Forelimb muscle (tissue), 1 donor: ENCODE data around the gene POU2F1. TPM values are rescaled to one million over a fixed set of nuclear protein-coding genes. Genes with fewer than 3 reads are reported as not detected.
"Not testable (repeated sequence)": the region's sequence is repeated elsewhere in the genome, so short reads cannot be mapped to it uniquely, and the experiment has no call there.

Experiments
- DNase-seq: peaks from one replicate; pipeline ENCODE4 v3.0.0-alpha.2; 2013; ENCODE audit warnings: low read depth
- polyA plus RNA-seq: library from polyadenylated mRNA; unstranded; fragments of 120-200 nt; gene quantifications from one replicate; pipeline ENCODE4 v1.2.1, GENCODE V29; 2013; ENCODE audit not compliant: insufficient read length

The POU2F1 gene
- polyA plus RNA-seq, 1 donor = 5.5 TPM

- DNase-seq = no peak
Observed at GRCh38 chr1:167231873-167232450, 11.3 kb downstream of the POU2F1 start.

GRCh38 chr1:167232801-167233200, 12.1 kb downstream of the POU2F1 start:
- DNase-seq = no peak

- DNase-seq = no peak
Observed at GRCh38 chr1:167233373-167233772, 12.7 kb downstream of the POU2F1 start.

GRCh38 chr1:167237000-167237399, 16.3 kb downstream of the POU2F1 start:
- no peak for DNase-seq

GRCh38 chr1:167238713-167239112, 18.0 kb downstream of the POU2F1 start:
- no peak for DNase-seq

- no peak for DNase-seq
Observed at GRCh38 chr1:167239257-167239656, 18.6 kb downstream of the POU2F1 start.

- DNase-seq = no peak
Observed at GRCh38 chr1:167244244-167244643, 23.6 kb downstream of the POU2F1 start.

- not testable (repeated sequence) for DNase-seq
Observed at GRCh38 chr1:167245168-167245567, 24.5 kb downstream of the POU2F1 start.

- no peak for DNase-seq
Observed at GRCh38 chr1:167246971-167247370, 26.3 kb downstream of the POU2F1 start.

GRCh38 chr1:167247754-167248153, 27.1 kb downstream of the POU2F1 start:
- no peak for DNase-seq

- no peak for DNase-seq
Observed at GRCh38 chr1:167248707-167249642, 28.3 kb downstream of the POU2F1 start.

- DNase-seq = no peak
Observed at GRCh38 chr1:167249702-167250101, 29.0 kb downstream of the POU2F1 start.

GRCh38 chr1:167250482-167250881, 29.8 kb downstream of the POU2F1 start:
- DNase-seq = no peak

- DNase-seq = no peak
Observed at GRCh38 chr1:167251472-167251871, 30.8 kb downstream of the POU2F1 start.

- no peak for DNase-seq
Observed at GRCh38 chr1:167252986-167253385, 32.3 kb downstream of the POU2F1 start.

- DNase-seq = no peak
Observed at GRCh38 chr1:167258858-167259257, 38.2 kb downstream of the POU2F1 start.

GRCh38 chr1:167262836-167263235, 42.1 kb downstream of the POU2F1 start:
- DNase-seq = no peak

GRCh38 chr1:167263344-167263743, 42.7 kb downstream of the POU2F1 start:
- no peak for DNase-seq

GRCh38 chr1:167263819-167264464, 43.3 kb downstream of the POU2F1 start:
- DNase-seq = no peak

GRCh38 chr1:167266965-167267364, 46.3 kb downstream of the POU2F1 start:
- no peak for DNase-seq

- DNase-seq = no peak
Observed at GRCh38 chr1:167268347-167268787, 47.7 kb downstream of the POU2F1 start.

GRCh38 chr1:167270349-167271092, 49.8 kb downstream of the POU2F1 start:
- no peak for DNase-seq
